H1 (cell line): Measurements from ENCODE around the gene IL1RAPL1. TPM values are rescaled to one million over a fixed set of nuclear protein-coding genes. Genes with fewer than 3 reads are reported as not detected.

Experiments used
- CTCF ChIA-PET: fragments of 300-600 bp; sonication (Branson Sonifier 250); formaldehyde crosslinking; loops from one replicate; lab custom pipeline; 2021; ENCODE audit not compliant: partially characterized antibody; lab: Charles Lee
- POLR2A ChIA-PET: fragments of 300-600 bp; sonication (Branson Sonifier 250); formaldehyde crosslinking; loops from one replicate; lab custom pipeline; 2021; ENCODE audit warnings: inconsistent platforms; ENCODE audit not compliant: partially characterized antibody; lab: Charles Lee
- DNase-seq, 2 experiments: peaks; one replicate each; pipeline versions ENCODE4 v3.0.0 to v3.0.0-alpha.2; 2010 to 2022; ENCODE audit warnings: low spot score in 2 of 2, low read depth in 1 of 2, mixed read lengths in 1 of 2
- FAIRE-seq: peaks from 2 replicates; lab custom pipeline; 2011; peaks lifted over from hg19 to GRCh38; lab: Jason Lieb, UNC
- H2AFZ ChIP-seq: 2 replicates; pipeline ENCODE4 v1.8.1; 2012; ENCODE audit warnings: low read length, inconsistent platforms
- H2AK5ac ChIP-seq: 2 replicates; pipeline ENCODE4 v1.6.1; 2013; ENCODE audit warnings: low read depth, low read length
- H2BK120ac ChIP-seq: replicated peaks from 2 replicates; pipeline ENCODE3; 2013; ENCODE audit warnings: low read depth, low read length, inconsistent platforms
- H2BK12ac ChIP-seq: 2 replicates; pipeline ENCODE4 v1.6.1; 2013; ENCODE audit warnings: low read depth, low read length
- H2BK15ac ChIP-seq: 2 replicates; pipeline ENCODE4 v1.6.1; 2013; ENCODE audit warnings: low read length
- H2BK20ac ChIP-seq: 2 replicates; pipeline ENCODE4 v1.6.1; 2013; ENCODE audit warnings: low read length
- H2BK5ac ChIP-seq: 2 replicates; pipeline ENCODE4 v1.6.1; 2013; ENCODE audit warnings: low read depth, low read length
- H3K14ac ChIP-seq: 2 replicates; pipeline ENCODE4 v1.6.1; 2013; ENCODE audit warnings: inconsistent platforms; ENCODE audit not compliant: insufficient read length
- H3K18ac ChIP-seq: 2 replicates; pipeline ENCODE4 v1.6.1; 2013; ENCODE audit warnings: low read length; ENCODE audit errors: extremely low read depth
- H3K23ac ChIP-seq: 2 replicates; pipeline ENCODE4 v1.6.1; 2013; ENCODE audit warnings: inconsistent platforms; ENCODE audit not compliant: insufficient read length
- H3K23me2 ChIP-seq: 2 replicates; pipeline ENCODE4 v1.6.1; 2013; ENCODE audit warnings: low read depth, low read length
- H3K27ac ChIP-seq: 2 replicates; pipeline ENCODE4 v1.6.1; 2011; ENCODE audit warnings: low read depth, low read length, inconsistent platforms
- H3K27me3 ChIP-seq, 4 experiments: replicated peaks in 1 of 4; 1 replicate in 1 of 4; 2 replicates in 3 of 4; pipeline versions ENCODE4 v1.6.1 to v1.8.1; 2011 to 2013; ENCODE audit warnings: low read length in 3 of 4, mild to moderate bottlenecking in 3 of 4, inconsistent platforms in 2 of 4, mixed read lengths in 2 of 4, moderate library complexity in 1 of 4; ENCODE audit not compliant: control insufficient read depth in 3 of 4, insufficient read depth in 3 of 4; ENCODE audit errors: extremely low read depth in 1 of 4
- H3K36me3 ChIP-seq, 4 experiments: 2 replicates each; pipeline versions ENCODE4 v1.6.1 to v1.8.1; 2011 to 2013; ENCODE audit warnings: mild to moderate bottlenecking in 4 of 4, low read length in 3 of 4, moderate library complexity in 2 of 4, control low read depth in 1 of 4, inconsistent platforms in 1 of 4; ENCODE audit not compliant: insufficient read depth in 4 of 4, control insufficient read depth in 2 of 4
- H3K4ac ChIP-seq: replicated peaks from 2 replicates; pipeline ENCODE3; 2013; ENCODE audit warnings: low read length, low read depth, mixed read lengths, inconsistent platforms; ENCODE audit not compliant: insufficient read length
- H3K4me1 ChIP-seq, 4 experiments: replicated peaks in 1 of 4; 1 replicate in 1 of 4; 2 replicates in 3 of 4; pipeline versions ENCODE4 v1.6.1 to v1.8.1; 2011 to 2013; ENCODE audit warnings: low read length in 3 of 4, inconsistent platforms in 2 of 4, mixed read lengths in 1 of 4; ENCODE audit not compliant: insufficient read depth in 4 of 4, control insufficient read depth in 3 of 4
- H3K4me2 ChIP-seq, 2 experiments: 2 replicates each; pipeline versions ENCODE4 v1.6.1 to v1.8.1; 2011 to 2013; ENCODE audit warnings: low read depth in 2 of 2, low read length in 2 of 2, control low read depth in 1 of 2, inconsistent platforms in 1 of 2, mild to moderate bottlenecking in 1 of 2; ENCODE audit not compliant: insufficient read depth in 1 of 2
- H3K4me3 ChIP-seq, 4 experiments: fragments of 200-600, 300-600 bp in 1 of 4; sonication (generic), shearing (Covaris generic), sonication (Bioruptor Twin) in 1 of 4; 2 replicates each; pipeline versions ENCODE4 v1.5.1 to v1.8.1; 2011 to 2016; ENCODE audit warnings: low read length in 4 of 4, low read depth in 3 of 4, control low read depth in 2 of 4, inconsistent platforms in 2 of 4, mild to moderate bottlenecking in 2 of 4, mixed read lengths in 1 of 4, moderate library complexity in 1 of 4; ENCODE audit not compliant: insufficient read depth in 2 of 4; ENCODE audit errors: extremely low read depth in 1 of 4
- H3K56ac ChIP-seq: replicated peaks from 2 replicates; pipeline ENCODE3; 2013; ENCODE audit warnings: low read depth, mild to moderate bottlenecking, mixed read lengths, low read length, inconsistent platforms; ENCODE audit not compliant: insufficient read length
- H3K79me1 ChIP-seq: 2 replicates; pipeline ENCODE4 v1.6.1; 2013; ENCODE audit warnings: low read depth, low read length, control low read depth
- H3K79me2 ChIP-seq, 2 experiments: 2 replicates each; pipeline versions ENCODE4 v1.6.1 to v1.8.1; 2012 to 2013; ENCODE audit warnings: low read length in 2 of 2, mild to moderate bottlenecking in 2 of 2, inconsistent platforms in 1 of 2; ENCODE audit not compliant: insufficient read depth in 2 of 2, control insufficient read depth in 1 of 2
- H3K9ac ChIP-seq, 4 experiments: replicated peaks in 1 of 4; 1 replicate in 1 of 4; 2 replicates in 3 of 4; pipeline versions ENCODE4 v1.6.1 to v1.8.1; 2011 to 2013; ENCODE audit warnings: low read depth in 3 of 4, low read length in 3 of 4, control low read depth in 2 of 4, mild to moderate bottlenecking in 2 of 4, moderate library complexity in 2 of 4, inconsistent platforms in 1 of 4; ENCODE audit errors: extremely low read depth in 1 of 4
- H3K9me3 ChIP-seq, 2 experiments: 2 replicates each; pipeline versions ENCODE4 v1.6.1 to v1.8.1; 2012 to 2013; ENCODE audit warnings: mild to moderate bottlenecking in 2 of 2, moderate library complexity in 2 of 2, control low read depth in 1 of 2, inconsistent platforms in 1 of 2, low read depth in 1 of 2, low read length in 1 of 2, mixed read lengths in 1 of 2; ENCODE audit not compliant: insufficient read depth in 2 of 2
- H4K20me1 ChIP-seq, 2 experiments: replicated peaks in 1 of 2; 2 replicates each; pipeline versions ENCODE3 to v1.8.1; 2011 to 2013; ENCODE audit warnings: inconsistent platforms in 2 of 2, low read length in 2 of 2, mild to moderate bottlenecking in 1 of 2; ENCODE audit not compliant: insufficient read depth in 2 of 2, control insufficient read depth in 1 of 2
- H4K5ac ChIP-seq: 2 replicates; pipeline ENCODE4 v1.6.1; 2013; ENCODE audit warnings: low read length, low read depth, mixed read lengths, inconsistent platforms; ENCODE audit not compliant: insufficient read length
- H4K8ac ChIP-seq: 2 replicates; pipeline ENCODE4 v1.8.0; 2013; ENCODE audit warnings: mild to moderate bottlenecking, moderate library complexity, low read length, inconsistent platforms; ENCODE audit not compliant: insufficient read depth; ENCODE audit errors: extremely low read depth
- H4K91ac ChIP-seq: replicated peaks from 2 replicates; pipeline ENCODE3; 2013; ENCODE audit warnings: low read length, mixed read lengths, inconsistent platforms; ENCODE audit not compliant: insufficient read length
- HDAC2 ChIP-seq, 2 experiments: fragments of 300-600 bp in 1 of 2; sonication (generic) in 1 of 2; IDR thresholded peaks; 2 replicates each; pipeline ENCODE4 v1.6.1; 2011 to 2012; ENCODE audit warnings: low read depth in 2 of 2, low read length in 2 of 2, mild to moderate bottlenecking in 2 of 2, moderate library complexity in 2 of 2, borderline replicate concordance in 1 of 2, inconsistent platforms in 1 of 2
- NRF1 ChIP-seq: IDR thresholded peaks from 2 replicates; pipeline ENCODE4 v1.6.1; 2011; ENCODE audit warnings: mild to moderate bottlenecking, low read depth, low read length, improper control_type of control experiment
- RBBP5 ChIP-seq: IDR thresholded peaks from 2 replicates; pipeline ENCODE4 v1.7.1; 2012; ENCODE audit warnings: low read depth, mild to moderate bottlenecking, inconsistent platforms, low read length, moderate library complexity, borderline replicate concordance
- USF2 ChIP-seq: IDR thresholded peaks from 2 replicates; pipeline ENCODE4 v1.6.1; 2011; ENCODE audit warnings: low read length, improper control_type of control experiment
- ZNF274 ChIP-seq: IDR thresholded peaks from 2 replicates; pipeline ENCODE4 v1.7.0; 2012; ENCODE audit warnings: low read length, borderline replicate concordance; ENCODE audit errors: extremely low read depth
- WGBS, 2 experiments: shearing (Covaris generic) in 1 of 2; methylation state at CpG; one replicate each; pipeline versions ENCODE4 v1.1.6 to v1.1.7; 2013 to 2015; ENCODE audit warnings: low lambda C conversion rate in 2 of 2, mixed read lengths in 2 of 2, inconsistent platforms in 1 of 2, low coverage in 1 of 2, missing lambda C conversion rate in 1 of 2; ENCODE audit not compliant: insufficient replicate concordance in 2 of 2, insufficient coverage in 1 of 2, insufficient read length in 1 of 2; ENCODE audit errors: extremely low coverage in 1 of 2, missing lambda C conversion rate in 1 of 2; 5-methylcytosine and 5-hydroxymethylcytosine counted together
- polyA plus RNA-seq, 7 experiments: library from polyadenylated mRNA; depleted of rRNA in 3 of 7; stranded (reverse) in 5 of 7; unstranded in 2 of 7; fragments of >200 nt in 5 of 7; fragments of 200-250 nt in 2 of 7; gene quantifications; 1 replicate in 5 of 7; 2 replicates in 1 of 7; 4 replicates in 1 of 7; pipeline versions ENCODE4 v1.2.1 to v1.2.3, GENCODE V29; 2011 to 2013; ENCODE audit warnings: missing spikeins in 2 of 7, mixed read lengths in 2 of 7
- total RNA-seq: library from RNA; stranded (reverse); fragmentation: NEBNext Ultra II Directional; extraction: Animal tissue kit (Norgen Biotek cat#: 25700); gene quantifications from 2 replicates; pipeline ENCODE4 v1.2.1, GENCODE V29; 2021

The IL1RAPL1 gene
- total and polyA plus RNA-seq, 2 of the 8 experiments (the other 6 are each of a cell fraction or from before 2014, with no cell fraction given), result 0.11 to 0.35 TPM

- WGBS, 2 experiments, result 68% methylated on average over 2 of the region's 2 CpGs; no CpG with 5 or more reads in 1 of the 2 experiments
- no peak overlapping the region for H2BK20ac ChIP-seq
- H3K4me2 ChIP-seq, result no peak overlapping the region
- no peaks in the 10 kb centered on the region for H3K79me1 ChIP-seq
- no peak overlapping the region for H3K18ac ChIP-seq
- POLR2A ChIA-PET, result no interaction called here
- H2BK120ac ChIP-seq, result no peak overlapping the region
- no peak overlapping the region for H3K27ac ChIP-seq
- no peak overlapping the region for H3K4me3 ChIP-seq
- H3K9ac ChIP-seq, result no peak overlapping the region
- H3K4ac ChIP-seq, result no peak overlapping the region
- DNase-seq, result no peak
- H3K9me3 ChIP-seq, result no peaks in the 10 kb centered on the region
- H4K91ac ChIP-seq, result no peak overlapping the region
- no peak overlapping the region for H2BK5ac ChIP-seq
- no peaks in the 10 kb centered on the region for H3K4me1 ChIP-seq
- H3K36me3 ChIP-seq, result no peaks in the 10 kb centered on the region
- no peak overlapping the region for H3K56ac ChIP-seq
- FAIRE-seq, result no peak
- no peak overlapping the region for H2BK12ac ChIP-seq
- H2AFZ ChIP-seq, result no peak overlapping the region
- H3K23ac ChIP-seq, result no peak overlapping the region
- CTCF ChIA-PET, result no interaction called here
- no peaks in the 10 kb centered on the region for H3K23me2 ChIP-seq
- H4K8ac ChIP-seq, result no peak overlapping the region
- no peaks in the 10 kb centered on the region for H4K20me1 ChIP-seq
- TF ChIP-seq USF2 (no peak), ZNF274 (no peak), NRF1 (no peak), HDAC2 (IDR thresholded peaks at IDR 0.05; ENCODE audit: borderline replicate concordance in 1 of 2, low read depth in 2 of 2, low read length in 2 of 2) (no peak), RBBP5 (no peak)
- H3K14ac ChIP-seq, result no peak overlapping the region
- no peak overlapping the region for H4K5ac ChIP-seq
- no peaks in the 10 kb centered on the region for H3K79me2 ChIP-seq
- H3K27me3 ChIP-seq, result no peaks in the 10 kb centered on the region
- H2AK5ac ChIP-seq, result no peak overlapping the region
- H2BK15ac ChIP-seq, result no peak overlapping the region
These were observed 549.7 kb downstream of the IL1RAPL1 start for GRCh38 chrX:29136904-29137303.
